MCF 10A (cell line): ENCODE results near the gene ITGA5. TPM values are rescaled to one million over a fixed set of nuclear protein-coding genes. Genes with fewer than 3 reads are reported as not detected.

Experiments used
- BruUV-seq: library from RNA; stranded (reverse); fragments of 400-500 nt; replicated peaks from 2 replicates; lab custom pipeline; 2021; lab: Mats Ljungman, UMichigan
- CTCF ChIA-PET: fragments of 300-600 bp; sonication (Branson Sonifier 250); formaldehyde crosslinking; extraction: SDS; loops from one replicate; lab custom pipeline; 2021; ENCODE audit warnings: antibody characterized with exemption, inconsistent platforms; lab: Yijun Ruan, JAX
- POLR2A ChIA-PET: fragments of 300-600, 350-650 bp; sonication (Branson Sonifier 250); formaldehyde crosslinking; extraction: SDS; loops from one replicate; lab custom pipeline; 2020; ENCODE audit warnings: antibody characterized with exemption, inconsistent platforms; lab: Yijun Ruan, JAX
- DNase-seq: peaks from one replicate; pipeline ENCODE4 v3.0.0-alpha.2; 2018; ENCODE audit not compliant: unreplicated experiment
- H3K27ac Mint-ChIP-seq: one replicate; pipeline ENCODE4 v1.8.0; 2022; ENCODE audit warnings: mild to moderate bottlenecking, low read depth, mixed read lengths; ENCODE audit not compliant: unreplicated experiment
- H3K27me3 Mint-ChIP-seq: one replicate; pipeline ENCODE4 v1.8.0; 2022; ENCODE audit warnings: mixed read lengths; ENCODE audit not compliant: insufficient read depth, unreplicated experiment
- H3K36me3 Mint-ChIP-seq: one replicate; pipeline ENCODE4 v1.8.0; 2022; ENCODE audit warnings: mild to moderate bottlenecking, moderate library complexity, mixed read lengths; ENCODE audit not compliant: insufficient read depth, unreplicated experiment
- H3K4me1 Mint-ChIP-seq: one replicate; pipeline ENCODE4 v1.8.0; 2022; ENCODE audit warnings: mixed read lengths; ENCODE audit not compliant: insufficient read depth, unreplicated experiment
- H3K4me3 Mint-ChIP-seq: one replicate; pipeline ENCODE4 v1.8.0; 2022; ENCODE audit warnings: mild to moderate bottlenecking, moderate library complexity, mixed read lengths; ENCODE audit not compliant: unreplicated experiment
- H3K9me3 Mint-ChIP-seq: one replicate; pipeline ENCODE4 v1.8.0; 2022; ENCODE audit warnings: mixed read lengths; ENCODE audit not compliant: unreplicated experiment
- CTCF ChIP-seq: fragments of 200-600 bp; IDR thresholded peaks from one replicate; pipeline ENCODE4 v1.8.0; 2022; ENCODE audit warnings: antibody characterized with exemption, mild to moderate bottlenecking; ENCODE audit not compliant: unreplicated experiment
- intact Hi-C: fragments of 100-400 bp; cut with micrococcal nuclease; formaldehyde crosslinking; loops from 2 replicates; pipeline ENCODE4 v1.14.1; 2022
- total RNA-seq: library from RNA; stranded (reverse); gene quantifications from 2 replicates; pipeline ENCODE4 v1.2.3, GENCODE V29; 2022

Gene ITGA5
- total RNA-seq, 1 experiment from 2014 or later, result 110 TPM

GRCh38 chr12:54375259-54375579 lies 43.8 kb downstream of the ITGA5 start:
- no peaks in the 10 kb centered on the region for H3K9me3 Mint-ChIP-seq
- H3K4me3 Mint-ChIP-seq, result no peak overlapping the region
- H3K27me3 Mint-ChIP-seq, result no peaks in the 10 kb centered on the region
- intact Hi-C loops, result no loop called here
- POLR2A ChIA-PET, result no interaction called here
- no peak for TF ChIP-seq CTCF
- H3K36me3 Mint-ChIP-seq, result no peaks in the 10 kb centered on the region
- H3K4me1 Mint-ChIP-seq, result peaks cover 52% of the 10 kb centered on the region
- no peak overlapping the region for H3K27ac Mint-ChIP-seq
- BruUV-seq, result no TSS peak
- CTCF ChIA-PET, result interaction anchor here (1.5 to 8.2 kb wide), 4 partner anchors 14 to 124 kb away, joined by 3 to 120 read pairs (median 22); no protein-coding TSS in a partner anchor
- no peak for DNase-seq

GRCh38 chr12:54374562-54375258 lies 44.4 kb downstream of the ITGA5 start:
- no peak for TF ChIP-seq CTCF
- intact Hi-C loops, result no loop called here
- CTCF ChIA-PET, result interaction anchor here (0.5 to 5.8 kb wide), 6 partner anchors 14 to 340 kb away, joined by 3 to 38 read pairs (median 4); no protein-coding TSS in a partner anchor
- no TSS peak for BruUV-seq
- H3K4me3 Mint-ChIP-seq, result no peak overlapping the region
- no peak overlapping the region for H3K27ac Mint-ChIP-seq
- no peaks in the 10 kb centered on the region for H3K36me3 Mint-ChIP-seq
- no peaks in the 10 kb centered on the region for H3K9me3 Mint-ChIP-seq
- POLR2A ChIA-PET, result no interaction called here
- H3K27me3 Mint-ChIP-seq, result no peaks in the 10 kb centered on the region
- peaks cover 49% of the 10 kb centered on the region for H3K4me1 Mint-ChIP-seq
- DNase-seq, result no peak

GRCh38 chr12:54373649-54374561 lies 45.2 kb downstream of the ITGA5 start:
- no peaks in the 10 kb centered on the region for H3K9me3 Mint-ChIP-seq
- ChIA-PET POLR2A (no interaction called here), CTCF (interaction anchor here (0.6 to 5.8 kb wide), 10 partner anchors 7 to 123 kb away, joined by 3 to 109 read pairs (median 4); no protein-coding TSS in a partner anchor)
- H3K27ac Mint-ChIP-seq, result no peak overlapping the region
- H3K27me3 Mint-ChIP-seq, result no peaks in the 10 kb centered on the region
- peak overlapping the region; percentile 11 for H3K4me3 Mint-ChIP-seq
- H3K4me1 Mint-ChIP-seq, result peaks cover 49% of the 10 kb centered on the region
- no peaks in the 10 kb centered on the region for H3K36me3 Mint-ChIP-seq
- intact Hi-C loops, result no loop called here
- BruUV-seq, result no TSS peak
- no peak for TF ChIP-seq CTCF
- no peak for DNase-seq
